NB4 (cell line): ENCODE measurements around the gene MLH1.

Experiments
- MYC ChIP-seq: IDR thresholded peaks from 2 replicates; pipeline ENCODE4 v1.6.1; 2011; ENCODE audit warnings: low read depth, low read length
- TF ChIP-seq, protein P1 (sequence below): IDR thresholded peaks from one replicate; pipeline ENCODE4 v1.5.1; 2012; ENCODE audit warnings: low read depth, low read length

- TF ChIP-seq, protein P1, sequence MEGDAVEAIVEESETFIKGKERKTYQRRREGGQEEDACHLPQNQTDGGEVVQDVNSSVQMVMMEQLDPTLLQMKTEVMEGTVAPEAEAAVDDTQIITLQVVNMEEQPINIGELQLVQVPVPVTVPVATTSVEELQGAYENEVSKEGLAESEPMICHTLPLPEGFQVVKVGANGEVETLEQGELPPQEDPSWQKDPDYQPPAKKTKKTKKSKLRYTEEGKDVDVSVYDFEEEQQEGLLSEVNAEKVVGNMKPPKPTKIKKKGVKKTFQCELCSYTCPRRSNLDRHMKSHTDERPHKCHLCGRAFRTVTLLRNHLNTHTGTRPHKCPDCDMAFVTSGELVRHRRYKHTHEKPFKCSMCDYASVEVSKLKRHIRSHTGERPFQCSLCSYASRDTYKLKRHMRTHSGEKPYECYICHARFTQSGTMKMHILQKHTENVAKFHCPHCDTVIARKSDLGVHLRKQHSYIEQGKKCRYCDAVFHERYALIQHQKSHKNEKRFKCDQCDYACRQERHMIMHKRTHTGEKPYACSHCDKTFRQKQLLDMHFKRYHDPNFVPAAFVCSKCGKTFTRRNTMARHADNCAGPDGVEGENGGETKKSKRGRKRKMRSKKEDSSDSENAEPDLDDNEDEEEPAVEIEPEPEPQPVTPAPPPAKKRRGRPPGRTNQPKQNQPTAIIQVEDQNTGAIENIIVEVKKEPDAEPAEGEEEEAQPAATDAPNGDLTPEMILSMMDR = no peak
- TF ChIP-seq MYC = no peak
These were observed 59.5 kb downstream of the MLH1 start for GRCh38 chr3:37052860-37053259.
